Stimulated activated CD4-positive, alpha-beta T cell treated with anti-CD3 and anti-CD28 coated beads, Interleukin-15, amount 100 ng/mL, for 24 hours (primary cell): ENCODE data around the gene ADAMTS1.

Experiments
- DNase-seq: peaks from one replicate; pipeline ENCODE4 v3.0.0-alpha.2; 2020

Gene ADAMTS1

DNA sequence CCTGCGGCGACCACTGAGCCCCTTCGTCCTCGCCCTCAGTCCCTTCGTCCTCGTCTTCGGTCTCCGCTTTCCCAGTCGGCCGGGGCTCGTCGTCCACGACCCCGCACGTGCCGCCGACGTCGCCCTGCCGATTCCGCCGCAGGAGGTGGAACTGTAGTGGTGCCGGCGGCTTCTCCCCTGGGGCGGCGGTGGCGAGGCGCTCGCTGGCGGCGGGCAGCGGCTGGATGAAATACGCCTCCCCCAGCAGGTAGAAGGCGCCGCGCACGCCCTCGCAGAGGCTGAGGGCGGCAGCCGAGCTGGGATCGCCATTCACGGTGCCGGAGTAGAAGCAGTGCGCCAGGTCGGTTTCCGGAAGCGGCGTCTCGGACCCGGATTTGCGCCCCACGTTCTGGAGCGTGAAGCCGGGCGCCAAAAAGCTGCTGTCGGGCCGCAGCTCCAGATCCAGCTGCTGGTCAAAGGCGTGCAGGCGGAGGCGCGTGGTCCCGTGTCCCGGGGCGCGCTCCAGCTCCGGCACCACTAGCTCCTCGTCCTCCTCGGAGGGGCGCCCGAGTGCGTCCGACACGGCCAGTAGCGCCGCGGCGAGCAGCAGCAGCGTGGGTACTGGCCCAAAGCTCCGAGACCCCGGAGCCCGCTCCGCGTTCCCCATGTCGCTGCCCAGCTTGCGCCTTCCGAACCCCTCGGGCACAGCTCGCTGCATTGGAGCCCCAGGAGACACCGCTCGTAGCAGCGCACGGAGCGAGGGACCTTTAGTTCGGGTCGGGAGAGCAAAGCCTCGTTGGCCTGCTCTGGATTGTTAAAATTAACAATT is 747 bp downstream of the ADAMTS1 start:
- DNase-seq = peak; percentile 21

DNA sequence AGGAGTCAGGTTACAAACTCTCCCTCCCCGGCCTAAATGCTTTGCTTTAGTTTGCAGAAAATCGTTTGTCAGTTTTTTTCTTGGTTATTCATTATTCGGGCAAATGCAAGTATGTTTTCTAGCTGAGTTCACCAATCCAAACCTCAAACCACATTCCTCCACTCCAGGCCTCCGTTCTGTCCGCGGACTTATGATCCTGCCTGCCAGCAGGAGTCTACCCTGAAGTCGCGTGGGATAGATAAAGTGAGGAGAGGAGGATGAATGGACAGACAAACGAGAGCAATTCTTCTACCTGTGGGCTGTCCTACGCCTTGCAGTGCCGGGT is 1.3 kb downstream of the ADAMTS1 start:
- no peak for DNase-seq

DNA sequence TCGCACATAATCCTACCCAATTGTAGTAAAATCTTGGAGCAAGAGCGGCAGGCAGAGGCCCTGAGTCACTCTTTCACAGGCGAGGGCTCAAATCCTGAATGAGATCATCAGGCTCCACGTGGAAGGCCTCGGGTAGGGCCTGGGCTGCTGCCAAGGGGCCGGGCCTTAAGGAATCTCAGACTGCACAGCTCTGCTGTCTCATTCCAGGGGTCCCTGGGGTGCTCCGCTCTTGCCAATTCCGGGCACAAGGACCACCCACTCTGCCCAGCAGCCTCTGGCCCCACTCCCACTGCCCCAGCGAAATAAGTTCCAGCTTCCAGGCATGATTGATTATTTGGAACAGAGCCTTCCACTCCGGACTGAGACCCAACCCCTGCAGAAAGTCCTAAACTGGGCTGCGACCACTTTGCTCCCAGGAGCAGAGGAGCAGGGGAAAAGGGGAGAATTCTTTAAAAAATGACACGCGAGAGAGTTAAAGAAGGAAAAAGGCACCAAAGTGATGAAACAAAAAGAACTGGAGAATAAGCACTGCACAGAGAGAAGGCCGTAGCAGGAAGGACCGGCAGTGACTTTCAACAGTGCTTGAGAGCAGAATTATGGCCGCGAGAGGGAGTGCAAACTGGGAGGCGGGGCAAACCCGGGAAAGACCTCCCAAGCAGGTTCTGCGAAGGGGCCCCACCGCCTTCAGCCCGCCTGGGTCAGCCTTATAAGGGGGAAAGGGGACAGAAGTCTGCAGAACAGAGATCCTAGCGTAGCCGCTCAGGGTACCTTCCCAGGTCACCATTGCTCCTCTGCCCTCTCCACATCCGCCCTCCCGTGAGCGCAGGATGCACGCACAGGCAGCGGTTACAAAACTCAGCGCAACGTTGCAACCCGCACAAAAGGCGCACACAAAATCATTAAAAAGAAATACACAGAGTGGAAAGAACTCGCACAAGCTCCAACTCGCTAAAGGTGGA is 2.0 kb downstream of the ADAMTS1 start:
- DNase-seq = peak; percentile 26

DNA sequence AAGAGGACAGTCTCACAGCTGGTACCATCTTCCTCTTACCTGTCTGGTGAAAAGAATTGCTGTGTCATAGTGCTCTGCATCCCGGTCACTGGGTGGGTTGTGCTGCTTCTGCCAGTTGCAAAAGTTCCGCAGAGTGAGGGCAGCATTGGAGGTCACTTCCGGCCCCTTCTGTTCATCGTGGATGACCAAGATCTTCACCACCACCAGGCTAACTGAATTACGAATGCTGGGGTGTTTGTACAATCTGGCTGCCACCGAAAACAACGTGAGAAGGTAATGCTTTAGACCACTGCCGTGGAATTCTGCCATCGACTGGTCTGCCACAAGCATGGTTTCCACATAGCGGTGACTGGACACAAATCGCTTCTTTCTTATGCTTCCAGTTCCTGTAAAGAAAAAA is 2.9 kb downstream of the ADAMTS1 start:
- DNase-seq = no peak

DNA sequence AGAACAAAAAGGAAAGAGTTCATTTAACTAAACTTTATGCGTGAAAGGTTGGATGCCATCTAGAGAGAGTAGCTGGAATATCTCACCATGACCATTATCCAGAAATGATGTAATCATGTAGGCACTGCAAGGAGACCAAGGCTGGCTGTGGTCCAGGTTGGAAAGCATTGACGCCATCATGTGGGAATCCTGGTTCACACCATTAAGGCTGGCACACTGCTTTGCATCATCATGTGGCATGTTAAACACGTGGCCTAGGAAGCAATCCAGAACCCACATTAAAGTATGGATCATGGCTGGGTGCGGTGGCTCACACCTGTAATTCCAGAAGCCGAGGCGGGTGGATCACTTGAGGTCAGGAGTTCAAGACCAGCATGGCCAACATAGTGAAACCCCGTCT is 4.3 kb downstream of the ADAMTS1 start:
- no peak for DNase-seq

DNA sequence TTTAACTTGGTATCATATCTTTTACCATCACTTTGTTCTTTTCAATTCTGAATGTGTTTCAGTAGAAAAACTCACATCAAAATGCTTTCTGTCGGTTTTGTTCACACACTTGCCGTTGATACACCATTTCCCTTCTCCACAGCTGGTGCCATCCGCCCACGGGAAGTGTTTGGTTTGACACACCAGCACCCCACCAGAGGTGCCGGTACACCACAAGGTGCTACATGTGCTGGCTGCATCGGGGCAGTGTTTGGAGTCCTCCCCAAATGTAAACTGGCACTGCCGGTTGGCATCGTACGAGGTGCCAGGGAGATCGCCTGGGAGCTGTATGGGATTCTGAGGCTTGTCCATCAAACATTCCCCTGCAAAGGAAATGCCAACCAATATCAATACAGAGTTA is 5.0 kb downstream of the ADAMTS1 start:
- peak; percentile 30 for DNase-seq

DNA sequence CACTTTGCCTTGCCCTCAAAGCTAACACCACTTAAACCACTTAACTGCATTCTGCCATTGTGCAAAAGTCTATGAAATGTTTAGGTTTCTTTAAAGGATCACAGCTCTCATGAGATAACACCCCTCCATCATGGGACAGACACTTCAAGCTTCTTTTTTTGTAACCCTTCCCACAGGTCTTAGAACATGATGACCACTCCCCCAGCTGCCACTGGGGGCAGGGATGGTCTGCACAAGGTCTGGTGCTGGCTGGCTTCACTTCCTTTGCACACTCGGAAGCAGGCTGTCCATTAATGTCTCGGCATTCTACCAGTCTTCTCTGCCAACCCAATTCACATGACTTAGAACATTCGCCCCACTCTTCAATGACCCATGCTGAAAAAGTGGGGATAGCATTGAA is 7.7 kb downstream of the ADAMTS1 start:
- DNase-seq = no peak

DNA sequence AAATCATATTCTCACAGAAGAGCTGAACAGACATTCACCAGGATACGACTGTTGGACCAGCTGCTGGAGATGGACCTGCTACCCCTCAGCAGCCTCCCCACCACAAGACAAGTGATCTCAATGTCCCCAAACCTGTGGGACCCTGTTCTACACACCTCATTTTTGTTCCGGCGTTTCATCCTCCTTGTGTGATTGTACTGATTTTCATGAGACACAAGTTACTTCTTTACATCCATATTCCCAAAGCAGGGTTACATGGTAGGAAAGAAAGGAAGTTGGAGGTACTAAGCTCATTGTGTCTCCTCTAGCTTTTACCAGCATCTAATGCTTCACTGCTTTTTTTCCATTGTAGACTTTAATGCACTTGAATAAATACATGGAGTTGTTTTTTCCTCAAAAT is 8.7 kb downstream of the ADAMTS1 start:
- no peak for DNase-seq

DNA sequence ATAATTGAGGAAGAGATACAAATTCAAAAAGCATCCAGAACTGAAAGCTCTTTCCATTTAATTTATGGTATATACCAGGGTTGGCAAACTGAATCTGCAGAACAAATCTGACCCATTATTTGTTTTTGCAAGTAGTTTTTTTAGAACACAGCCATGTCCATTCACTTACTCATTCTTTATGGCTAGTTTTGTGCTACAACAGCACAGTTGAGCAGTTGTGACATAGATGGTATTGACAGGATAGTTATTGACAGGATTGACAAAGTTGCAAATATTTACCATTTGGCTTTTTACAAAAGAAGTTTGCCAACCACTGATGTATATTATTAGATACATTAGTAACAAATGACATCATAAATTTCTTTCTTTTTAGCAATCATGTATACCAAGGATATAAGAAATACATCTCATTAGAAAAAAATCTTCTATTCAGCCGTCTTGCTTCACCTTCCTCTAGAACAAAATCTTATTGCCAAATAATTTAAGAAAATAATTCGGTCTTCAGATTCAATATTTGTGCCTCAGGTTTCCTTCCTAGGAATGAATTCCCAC is 9.4 kb downstream of the ADAMTS1 start:
- no peak for DNase-seq

DNA sequence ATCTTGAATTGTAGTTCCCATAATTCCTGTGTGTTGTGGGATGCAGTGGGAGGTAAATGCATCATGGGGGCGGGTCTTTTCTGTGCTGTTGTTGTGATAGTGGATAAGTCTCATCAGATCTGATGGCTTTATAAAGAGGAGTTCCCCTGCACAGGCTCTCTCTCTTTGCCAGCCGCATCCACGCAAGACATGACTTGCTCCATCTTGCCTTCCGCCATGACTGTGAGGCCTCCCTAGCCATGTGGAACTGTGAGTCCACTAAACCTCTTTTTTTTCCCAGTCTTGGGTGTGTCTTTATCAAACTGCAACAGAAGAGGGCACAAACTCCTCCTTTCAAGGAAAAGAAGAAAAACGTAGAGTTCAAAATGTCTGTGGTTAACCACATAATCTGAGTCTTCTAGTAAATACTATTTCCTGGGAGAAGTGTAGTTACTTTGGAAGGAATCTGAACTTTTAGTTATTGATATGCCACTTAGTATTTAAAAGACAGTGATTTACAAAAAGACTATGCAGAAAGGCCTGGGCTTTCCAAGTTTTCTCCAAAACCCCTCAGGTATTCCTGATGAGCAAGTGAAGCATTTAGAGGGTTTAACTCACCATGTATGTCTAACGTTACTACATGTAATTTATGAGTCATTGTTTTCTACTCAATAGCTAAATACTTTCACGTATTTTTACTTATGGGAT is 10.0 kb downstream of the ADAMTS1 start:
- no peak for DNase-seq

DNA sequence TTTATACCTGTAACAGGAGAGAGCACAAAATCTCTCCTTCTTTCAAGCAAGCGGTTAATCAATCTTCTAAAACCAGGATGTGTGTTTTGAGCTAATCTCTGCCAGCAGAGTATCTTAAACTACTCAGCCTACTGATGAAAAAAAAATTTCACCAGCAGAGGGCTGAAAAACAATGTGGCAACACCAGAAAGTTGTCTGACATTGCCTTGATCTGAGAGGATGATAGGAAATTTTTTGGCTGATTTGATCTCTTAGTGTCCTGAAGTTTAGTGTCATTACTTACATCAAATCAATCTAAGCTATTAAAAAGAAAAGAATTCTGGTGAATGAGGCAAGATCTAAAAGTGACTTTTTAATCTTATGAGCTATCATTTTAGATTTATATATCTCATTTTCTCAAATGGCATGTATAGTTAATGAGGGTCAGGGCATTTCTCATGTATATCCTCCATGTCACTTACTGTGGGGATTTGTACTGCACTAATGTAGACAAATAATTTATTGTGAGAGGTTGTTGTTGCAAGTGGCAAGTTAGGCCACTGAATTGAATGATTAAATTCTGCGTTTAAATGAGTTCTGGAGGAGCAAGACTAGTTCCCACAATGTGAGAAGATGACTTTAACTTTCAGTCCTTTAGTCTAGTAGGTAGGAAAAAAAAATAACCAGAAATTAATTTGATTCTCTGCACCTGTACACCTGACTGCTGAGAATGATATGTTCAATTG is 10.9 kb downstream of the ADAMTS1 start:
- no peak for DNase-seq

DNA sequence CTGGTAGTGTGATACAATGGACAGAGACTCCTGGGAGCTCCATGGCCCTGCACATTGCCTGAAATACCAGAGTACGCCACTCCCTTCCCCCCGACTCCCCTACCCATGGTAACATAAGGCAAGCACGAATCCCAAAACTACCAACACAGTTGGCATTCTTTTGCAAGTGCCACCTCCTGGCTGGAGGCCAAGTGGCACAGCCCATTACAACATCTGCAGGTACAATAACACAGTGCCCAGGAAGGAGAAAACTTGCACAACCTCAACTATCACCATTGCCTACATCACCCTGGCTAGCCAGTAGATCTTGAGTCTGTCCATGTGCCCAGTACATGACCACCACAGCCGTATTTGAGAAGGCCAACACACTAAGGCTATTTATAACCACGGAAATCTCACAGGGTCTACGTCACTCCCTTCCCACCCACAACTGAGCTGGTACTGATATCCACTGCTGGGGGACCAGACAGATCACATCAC is 11.7 kb downstream of the ADAMTS1 start:
- no peak for DNase-seq

DNA sequence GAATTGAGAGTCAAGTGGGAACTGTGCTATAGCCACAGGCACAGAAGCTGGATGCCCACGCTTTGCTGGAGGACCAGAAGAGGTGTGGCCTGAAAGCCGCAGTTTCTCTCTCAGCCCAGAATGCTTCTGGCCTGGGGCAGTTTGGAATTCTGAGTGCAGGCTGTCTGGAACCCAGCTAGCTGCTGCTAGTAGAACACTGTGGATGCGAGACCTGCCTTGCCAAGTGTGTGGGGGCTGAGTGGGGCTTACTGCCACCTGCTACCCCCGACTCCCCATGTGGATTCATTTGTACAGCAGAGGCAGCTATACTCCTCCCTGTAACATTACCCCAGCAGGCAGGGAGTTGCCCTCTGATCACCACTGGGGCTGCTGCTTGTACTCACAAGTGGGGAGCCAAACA is 12.2 kb downstream of the ADAMTS1 start:
- DNase-seq = no peak

DNA sequence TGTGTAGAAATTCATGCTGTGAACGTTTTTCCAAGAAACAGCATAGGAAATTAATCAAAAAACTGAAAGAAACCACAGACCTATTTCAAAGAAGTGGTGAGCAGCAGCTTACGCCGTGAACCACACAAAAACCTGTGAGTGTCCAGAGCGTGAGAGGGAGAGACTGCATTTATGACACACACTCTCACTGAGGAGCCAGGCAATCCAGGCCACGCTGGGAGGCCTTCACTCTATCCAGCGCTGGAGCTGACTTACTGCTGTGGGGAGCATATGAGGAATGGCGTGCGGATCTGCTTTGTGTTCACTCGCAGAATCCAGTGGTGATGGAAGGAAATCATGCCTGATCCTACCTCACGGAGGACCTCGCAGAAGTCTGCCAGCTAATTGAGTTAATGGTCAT is 12.7 kb downstream of the ADAMTS1 start:
- no peak for DNase-seq

DNA sequence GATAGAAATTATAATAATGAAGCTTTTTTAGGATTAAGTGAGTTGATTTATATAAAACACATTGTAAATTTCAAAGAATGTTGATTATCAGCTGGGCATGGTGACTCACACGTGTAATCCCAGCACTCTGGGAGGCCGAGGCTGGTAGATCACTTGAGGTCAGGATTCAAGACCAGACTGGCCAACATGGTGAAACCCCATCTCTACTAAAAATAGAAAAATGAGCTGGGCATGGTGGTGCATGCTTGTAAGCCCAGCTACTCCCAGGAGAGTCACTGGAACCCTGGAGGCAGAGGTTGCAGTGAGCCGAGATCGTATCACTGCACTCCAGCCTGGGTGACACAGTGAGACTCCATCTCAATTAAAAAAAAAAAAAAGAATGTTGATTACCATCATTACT is 18.4 kb downstream of the ADAMTS1 start:
- no peak for DNase-seq

DNA sequence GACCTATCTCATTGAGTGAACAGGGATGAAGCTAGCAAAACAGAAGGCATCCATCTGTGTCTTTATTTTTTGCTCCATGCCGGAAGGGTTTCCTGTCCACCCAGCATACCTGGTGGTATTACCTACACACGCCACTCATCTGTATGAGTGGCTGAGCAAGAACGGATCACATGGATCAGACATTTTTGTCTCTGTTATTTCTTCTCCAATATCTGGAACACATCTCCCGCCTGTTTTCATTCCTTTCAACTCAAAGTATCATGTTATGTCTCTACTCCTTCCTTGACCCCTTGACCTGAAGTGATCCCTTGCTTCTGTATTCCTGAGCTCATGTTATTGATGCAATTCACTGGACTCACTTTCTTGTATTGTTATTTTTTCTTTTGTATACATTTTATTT is 24.7 kb downstream of the ADAMTS1 start:
- no peak for DNase-seq

DNA sequence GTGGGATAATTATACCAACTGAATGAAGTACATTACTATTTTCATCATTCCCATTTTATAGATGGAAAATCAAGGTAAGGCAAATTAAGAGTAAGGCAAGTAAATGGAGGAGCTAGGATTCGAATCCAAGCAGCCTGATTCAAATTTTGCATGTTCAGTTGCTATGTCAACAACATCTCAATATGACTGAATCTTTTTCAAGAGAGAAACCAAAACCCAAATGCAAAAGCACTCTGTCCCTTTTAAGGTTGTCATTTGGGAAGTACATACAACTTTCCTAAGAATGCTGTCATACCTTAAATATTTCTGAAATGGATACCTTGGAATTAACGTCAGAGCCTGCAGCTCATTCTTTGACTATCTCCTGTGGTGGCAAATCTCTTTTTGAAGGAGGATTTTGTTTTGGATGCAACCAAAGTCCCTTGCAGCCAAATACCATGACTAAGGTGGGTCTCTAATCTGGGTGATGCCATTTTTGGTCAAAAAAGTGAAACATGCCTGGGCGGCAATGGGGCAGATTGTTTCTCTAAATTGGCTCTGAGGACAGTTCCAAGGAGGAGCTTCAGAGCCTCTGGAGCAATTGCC is 25.4 kb downstream of the ADAMTS1 start:
- DNase-seq = no peak

DNA sequence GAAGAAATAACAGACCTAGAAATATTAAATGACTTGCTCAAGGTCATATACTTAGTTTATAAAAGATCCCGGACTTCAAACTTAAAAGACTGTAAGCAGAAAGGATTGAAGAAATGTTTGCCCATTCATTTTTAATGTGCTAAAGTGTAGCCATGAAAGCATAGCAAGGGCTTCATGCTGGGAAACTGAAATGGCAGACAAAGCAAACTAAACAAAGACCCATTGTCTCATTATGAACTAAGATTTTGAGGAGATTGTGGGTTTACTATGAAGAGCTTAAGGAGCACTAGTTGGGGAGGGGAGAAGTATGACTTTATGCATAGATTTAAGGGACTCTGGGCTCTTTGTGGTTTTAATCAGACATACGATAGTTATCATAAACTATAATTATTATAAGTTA is 26.3 kb downstream of the ADAMTS1 start:
- DNase-seq = no peak

DNA sequence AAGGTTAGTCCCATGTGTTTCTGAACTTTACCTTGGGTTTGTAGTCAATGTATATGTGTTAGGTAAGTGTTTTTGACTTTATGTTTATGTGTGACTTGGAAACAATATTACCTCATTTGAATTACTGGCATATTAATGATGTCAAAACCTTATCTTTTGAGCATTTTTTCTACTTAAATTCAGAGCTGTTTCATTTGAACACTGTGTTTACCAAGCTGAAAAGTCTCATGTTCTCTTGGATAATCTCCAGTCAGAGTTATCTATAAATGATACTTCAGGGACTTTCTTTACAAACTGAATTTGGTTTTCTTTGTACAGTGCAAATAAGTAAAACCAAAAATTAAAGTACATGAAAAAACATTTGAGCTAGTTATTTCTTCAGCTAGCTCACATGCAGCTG is 30.0 kb downstream of the ADAMTS1 start:
- no peak for DNase-seq

DNA sequence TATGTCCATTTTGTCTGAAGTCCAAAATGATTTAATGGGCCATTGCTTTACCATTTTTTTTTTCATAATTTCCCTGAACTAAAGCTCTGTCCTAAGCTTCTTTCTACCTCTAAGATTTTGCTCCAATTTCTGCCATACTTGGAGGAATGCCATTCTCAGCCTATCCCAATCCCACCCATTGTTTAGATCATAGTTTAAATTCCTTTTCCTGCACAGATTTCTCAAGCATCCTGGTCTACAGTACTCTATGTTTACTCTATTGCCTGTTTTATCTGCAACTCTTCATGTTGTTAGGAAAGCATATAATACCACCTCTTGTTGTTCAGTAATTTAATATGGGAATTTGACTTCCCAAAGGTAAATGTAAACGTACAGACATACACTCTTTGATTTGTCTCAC is 30.8 kb downstream of the ADAMTS1 start:
- DNase-seq = no peak

DNA sequence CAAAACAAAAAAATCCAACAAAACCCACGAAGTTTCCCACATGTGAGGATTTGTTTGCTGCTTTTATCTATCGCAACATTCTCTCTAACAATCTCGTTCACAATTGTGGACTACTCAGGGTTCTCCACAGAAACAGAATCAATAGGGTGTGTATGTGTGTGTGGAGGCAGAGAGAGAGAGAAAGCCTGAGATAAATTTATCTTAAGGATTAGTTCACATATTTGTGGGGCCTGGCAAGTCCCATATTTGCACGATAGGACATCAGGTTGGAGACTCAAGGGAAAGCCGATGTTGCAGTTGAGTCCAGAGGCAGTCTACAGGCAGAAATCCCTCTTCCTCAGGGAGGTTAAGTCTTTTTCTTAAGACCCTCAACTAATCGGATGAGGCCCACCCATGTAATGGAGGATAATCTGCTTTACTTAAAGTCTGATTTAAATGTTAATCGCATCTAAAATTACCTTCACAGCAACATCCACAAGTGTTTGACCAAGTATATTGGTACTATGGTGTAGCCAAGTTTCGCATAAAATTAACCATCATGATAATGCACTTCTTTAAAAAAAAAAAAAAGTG is 31.7 kb downstream of the ADAMTS1 start:
- DNase-seq = no peak

DNA sequence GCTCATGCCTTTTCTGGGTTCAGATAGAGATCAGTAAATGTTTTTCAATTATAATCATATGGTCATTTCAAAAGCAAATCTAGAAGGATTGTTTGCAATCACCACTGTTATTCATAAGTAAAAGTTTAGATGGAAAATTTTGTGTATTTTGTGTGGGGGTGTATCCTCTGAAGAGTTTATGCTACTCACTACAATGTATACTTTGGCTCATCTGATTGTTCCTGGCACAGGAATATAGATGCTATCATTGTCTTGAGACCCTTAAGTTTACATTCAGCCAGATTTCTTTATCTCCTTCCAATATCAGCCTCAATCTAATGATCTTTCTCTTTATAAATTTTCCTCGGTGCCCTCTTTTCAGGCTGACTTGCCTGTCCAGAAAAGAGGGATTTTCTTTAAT is 33.0 kb downstream of the ADAMTS1 start:
- no peak for DNase-seq
